ENCODE results near the gene CDC42BPG.

CDC42BPG gene

DNA sequence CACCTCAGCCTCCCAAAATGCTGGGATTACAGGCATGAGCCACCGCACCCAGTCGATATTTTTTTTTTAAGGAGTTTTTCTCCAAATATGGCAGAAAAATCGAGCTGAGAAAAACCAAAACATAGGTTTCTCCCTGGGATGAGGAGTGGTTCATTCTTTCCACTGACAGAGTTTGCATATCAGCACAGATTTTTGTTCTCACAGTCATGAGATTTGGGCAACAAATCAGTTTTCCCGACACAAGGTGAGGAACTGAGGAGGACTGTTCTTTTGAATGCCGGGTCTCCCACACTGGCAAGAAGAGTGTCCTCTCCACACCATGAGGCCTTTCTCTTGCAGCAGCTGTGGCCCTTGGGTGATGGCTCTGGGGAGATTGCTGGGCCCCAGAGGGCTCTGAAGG, 37.8 kb upstream of the CDC42BPG start:
- H3K4me1 Mint-ChIP-seq, result peaks cover 51% of the 10 kb centered on the region
- H3K9me3 Mint-ChIP-seq, result no peaks in the 10 kb centered on the region
- no peak overlapping the region for H3K4me3 Mint-ChIP-seq
- no peak overlapping the region for H3K27ac Mint-ChIP-seq
- no peaks in the 10 kb centered on the region for H3K27me3 Mint-ChIP-seq
- no peaks in the 10 kb centered on the region for H3K36me3 Mint-ChIP-seq

DNA sequence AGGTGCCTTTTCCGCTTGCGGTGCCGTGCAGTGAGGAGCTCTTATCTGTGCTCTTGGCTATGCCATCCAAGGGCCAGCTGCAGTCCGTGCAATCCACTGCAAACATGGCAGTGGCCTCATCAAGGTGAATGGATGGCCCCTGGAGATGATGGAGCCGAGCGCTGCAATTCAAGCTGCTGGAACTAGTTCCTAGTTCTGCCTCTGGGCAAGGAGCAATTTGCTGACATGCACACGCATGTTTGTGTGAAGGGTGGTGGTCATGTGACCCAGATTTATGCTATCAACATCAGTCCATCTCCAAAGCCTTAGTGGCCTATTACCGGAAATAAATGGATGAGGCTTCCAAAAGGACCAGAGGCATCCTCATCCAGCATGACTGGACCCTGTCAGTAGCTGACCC, 37.0 kb upstream of the CDC42BPG start:
- Mint-ChIP-seq H3K27ac (peak overlapping the region; percentile 53), H3K36me3 (peaks cover 2% of the 10 kb centered on the region), H3K4me1 (peaks cover 58% of the 10 kb centered on the region), H3K4me3 (no peak overlapping the region), H3K9me3 (no peaks in the 10 kb centered on the region), H3K27me3 (no peaks in the 10 kb centered on the region)

DNA sequence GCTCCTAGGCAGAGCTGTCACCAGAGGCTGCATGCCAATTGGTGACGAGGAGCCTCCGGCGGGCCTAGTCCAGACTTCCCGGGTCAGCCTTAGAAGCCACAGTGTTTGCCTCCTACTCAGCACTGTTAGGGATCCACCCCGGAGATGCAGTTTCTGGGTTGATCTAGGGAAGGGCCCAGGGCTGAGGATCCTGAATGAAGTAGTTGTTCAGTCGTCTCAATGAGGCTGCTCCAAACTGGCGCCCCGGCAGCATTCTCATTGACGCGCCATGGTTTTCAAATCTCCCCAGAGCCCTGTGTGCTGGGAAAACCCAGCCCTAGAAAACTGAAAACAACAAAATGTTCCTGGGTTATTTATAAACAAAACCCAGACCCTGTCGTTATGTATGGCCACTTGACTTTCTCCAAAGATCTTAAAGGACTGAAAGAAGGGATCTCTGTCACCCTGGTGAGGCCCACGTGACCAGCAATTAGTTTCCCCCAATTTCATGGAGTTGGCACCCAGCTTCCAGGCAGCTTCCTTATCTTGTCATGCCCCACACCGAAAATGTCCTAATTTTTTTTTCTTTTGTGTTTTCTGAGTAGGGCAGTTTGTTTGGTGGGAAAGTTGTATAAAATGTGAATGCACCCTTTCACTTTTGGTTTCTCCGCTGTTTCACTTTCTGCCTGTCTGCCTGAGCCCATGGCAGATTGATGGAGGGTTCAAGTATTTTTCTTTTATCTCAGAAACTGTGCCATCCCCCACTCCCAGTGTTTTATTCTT, 36.0 kb upstream of the CDC42BPG start:
- H3K27ac Mint-ChIP-seq, result peak overlapping the region; percentile 96
- no peaks in the 10 kb centered on the region for H3K27me3 Mint-ChIP-seq
- H3K4me1 Mint-ChIP-seq, result peaks cover 59% of the 10 kb centered on the region
- H3K36me3 Mint-ChIP-seq, result peaks cover 2% of the 10 kb centered on the region
- no peaks in the 10 kb centered on the region for H3K9me3 Mint-ChIP-seq
- H3K4me3 Mint-ChIP-seq, result peak overlapping the region; percentile 93

DNA sequence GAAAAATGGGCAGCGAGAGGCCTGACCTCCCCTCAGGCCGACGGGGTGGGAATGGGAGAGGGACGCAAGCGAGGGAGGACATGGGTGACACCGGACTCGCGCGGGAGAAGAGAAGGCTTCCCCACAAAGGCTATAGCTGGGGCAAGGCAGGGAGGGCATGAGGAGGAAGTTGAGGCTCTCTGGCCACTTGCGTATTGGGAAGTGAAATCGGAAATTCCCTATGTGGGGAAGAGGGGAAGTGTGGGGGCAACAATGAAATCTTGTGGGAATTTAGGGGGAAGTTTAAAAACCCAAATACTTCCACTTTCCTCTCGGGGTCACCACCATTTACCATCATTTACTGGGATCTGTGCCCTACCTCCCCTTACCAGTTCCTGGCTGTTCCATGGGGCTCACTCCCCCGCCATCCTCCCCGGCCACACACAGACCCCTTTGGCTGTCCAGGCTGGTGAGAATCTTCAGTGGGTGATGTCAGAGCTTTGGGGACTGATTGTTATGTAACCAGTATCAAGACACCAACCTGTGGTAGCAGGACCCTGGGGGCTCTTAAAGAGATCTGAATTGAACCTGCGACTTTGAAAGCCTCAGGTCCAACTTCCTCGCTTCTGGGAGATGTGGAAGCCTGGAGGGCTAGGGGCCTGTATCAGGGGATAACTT, 34.9 kb upstream of the CDC42BPG start:
- no peaks in the 10 kb centered on the region for H3K27me3 Mint-ChIP-seq

DNA sequence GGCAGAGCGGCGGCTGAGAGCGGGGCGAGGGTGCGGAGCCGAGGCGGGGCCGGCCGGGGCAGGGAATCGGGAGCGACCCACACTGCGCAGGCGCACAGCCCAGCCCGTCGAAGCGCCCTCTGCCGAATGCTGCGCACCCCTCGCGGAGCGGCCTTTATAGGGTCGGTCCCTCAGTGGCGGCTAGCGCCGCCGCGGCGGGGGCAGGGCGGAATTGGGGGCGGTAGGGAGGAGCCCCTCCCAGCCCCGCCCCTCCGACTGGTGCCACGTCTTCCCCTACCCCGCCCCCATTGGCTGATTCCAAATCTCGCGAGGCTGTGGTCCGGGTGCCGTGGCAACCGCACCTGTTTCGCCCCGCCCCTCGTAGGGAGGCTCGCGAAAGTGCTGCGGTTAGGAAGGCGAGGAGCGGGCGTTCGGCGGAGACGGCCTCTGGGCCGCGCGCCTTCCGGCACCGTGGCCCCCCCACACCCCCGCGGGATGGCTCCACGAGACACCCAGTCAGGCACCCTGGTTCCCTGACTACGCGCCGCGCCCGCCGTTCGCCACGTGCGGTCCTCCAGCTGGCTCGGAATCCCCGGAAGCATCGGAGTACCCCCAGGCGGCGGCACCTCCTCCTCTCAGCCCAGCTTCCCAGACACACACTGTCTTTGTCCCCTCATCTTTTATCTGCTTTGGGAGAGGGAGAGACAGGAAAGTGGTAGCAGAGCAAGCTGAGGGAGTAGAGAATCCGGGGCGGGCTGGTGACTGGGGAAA, 34.2 kb upstream of the CDC42BPG start, which contains the start of gene EHD1:
EHD1 (minus strand) TSS at position 128 of the 750 bp plus-strand sequence. CDS start 157 bp downstream, outside the sequence.
- Mint-ChIP-seq H3K4me1 (peaks cover 63% of the 10 kb centered on the region), H3K36me3 (peaks cover 2% of the 10 kb centered on the region), H3K9me3 (no peaks in the 10 kb centered on the region), H3K4me3 (peak within 1 kb of the TSS; percentile 98), H3K27ac (peak within 1 kb of the TSS; percentile 96), H3K27me3 (no peaks in the 10 kb centered on the region)

More for the DNA sequence above, 34.9 kb upstream of the CDC42BPG start:
- Mint-ChIP-seq H3K36me3 (peaks cover 2% of the 10 kb centered on the region), H3K9me3 (no peaks in the 10 kb centered on the region), H3K4me1 (peaks cover 63% of the 10 kb centered on the region), H3K4me3 (peak overlapping the region; percentile 93), H3K27ac (peak overlapping the region; percentile 96)

DNA sequence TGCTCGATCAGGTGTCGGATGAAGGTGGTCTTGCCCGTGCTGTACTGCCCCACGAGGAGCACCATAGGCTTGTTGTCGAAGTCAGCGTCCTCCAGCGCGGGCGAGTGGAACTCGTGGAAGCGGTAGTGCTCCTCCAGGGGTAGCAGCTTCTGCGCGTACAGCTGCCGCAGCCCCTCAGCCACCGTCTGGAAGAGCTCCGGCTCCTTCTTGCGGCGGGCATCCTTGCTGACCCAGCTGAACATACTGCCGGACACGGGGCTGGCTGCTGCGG, 33.7 kb upstream of the CDC42BPG start:
- peaks cover 67% of the 10 kb centered on the region for H3K4me1 Mint-ChIP-seq
- H3K9me3 Mint-ChIP-seq, result no peaks in the 10 kb centered on the region
- H3K36me3 Mint-ChIP-seq, result peaks cover 2% of the 10 kb centered on the region

DNA sequence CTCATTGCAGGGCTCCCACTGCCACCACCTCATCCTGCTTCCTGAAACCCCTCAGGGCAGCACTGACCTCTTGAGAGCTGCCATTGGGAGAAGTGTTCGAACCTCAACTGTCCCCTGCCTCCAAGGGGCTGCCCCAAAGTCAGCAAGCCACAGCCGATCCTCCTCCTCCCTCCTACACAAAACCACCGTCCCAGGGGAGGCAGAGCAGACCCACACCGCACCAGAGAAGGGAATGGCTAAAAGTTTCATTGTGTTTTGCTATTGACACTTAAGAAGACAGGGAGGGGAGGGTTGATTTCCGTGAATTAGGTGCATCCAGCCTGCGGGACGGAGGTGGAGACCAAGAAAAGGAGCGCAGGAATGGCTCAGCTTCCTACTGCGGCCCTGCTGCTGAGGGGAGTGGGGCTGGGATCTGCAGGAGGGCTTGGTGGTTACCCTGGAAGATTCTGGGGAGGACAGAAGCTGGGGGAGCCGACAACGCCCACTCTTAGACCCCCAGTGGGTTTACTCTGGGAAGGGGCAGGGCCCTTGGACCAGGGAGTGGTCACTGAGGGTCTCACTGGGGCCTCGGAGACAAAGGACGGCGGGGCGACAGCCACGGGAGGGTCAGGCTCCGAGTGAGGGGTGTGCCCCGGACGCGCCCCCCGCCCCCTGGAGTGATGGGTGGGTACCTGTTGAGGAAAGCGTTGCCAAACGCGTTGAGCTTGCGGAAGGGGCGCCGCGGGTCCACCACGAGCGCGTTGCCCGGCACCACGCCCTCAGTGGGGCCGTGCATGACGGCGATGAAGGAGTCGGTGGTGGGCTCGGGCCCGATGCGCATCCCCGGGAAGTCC, 33.2 kb upstream of the CDC42BPG start:
- no peaks in the 10 kb centered on the region for H3K27me3 Mint-ChIP-seq
- H3K9me3 Mint-ChIP-seq, result no peaks in the 10 kb centered on the region
- peak overlapping the region; percentile 95 for H3K27ac Mint-ChIP-seq
- peaks cover 73% of the 10 kb centered on the region for H3K4me1 Mint-ChIP-seq
- peak overlapping the region; percentile 98 for H3K4me3 Mint-ChIP-seq
- peaks cover 2% of the 10 kb centered on the region for H3K36me3 Mint-ChIP-seq

More for the DNA sequence above, 33.7 kb upstream of the CDC42BPG start:
- no peaks in the 10 kb centered on the region for H3K27me3 Mint-ChIP-seq
- H3K4me3 Mint-ChIP-seq, result peak overlapping the region; percentile 98
- H3K27ac Mint-ChIP-seq, result peak overlapping the region; percentile 72

DNA sequence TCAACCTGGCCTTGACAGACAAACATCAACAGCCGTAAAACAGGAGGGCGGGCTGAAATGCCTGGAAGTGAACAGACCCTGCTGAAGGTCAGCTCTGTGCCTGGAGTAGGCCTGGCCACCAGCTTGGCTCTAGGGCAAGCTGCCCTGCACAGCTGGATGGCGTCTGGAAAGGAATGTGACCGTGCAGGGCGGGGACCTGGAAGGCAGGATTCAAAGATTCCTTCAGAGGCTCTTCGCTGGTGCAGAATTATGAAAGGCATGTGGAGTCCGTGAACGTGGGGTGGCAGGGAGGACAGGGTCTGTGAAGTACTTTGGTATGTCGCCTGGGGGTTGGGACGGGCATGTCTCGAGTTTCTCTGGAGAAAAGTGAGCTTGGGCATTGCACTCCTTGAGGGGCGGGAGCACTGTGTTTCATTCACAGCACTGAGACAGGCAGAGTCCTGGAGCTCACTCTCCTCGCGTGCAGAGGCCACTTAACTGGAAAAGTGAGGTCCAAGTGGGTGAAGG, 32.4 kb upstream of the CDC42BPG start:
- Mint-ChIP-seq H3K27ac (peak overlapping the region; percentile 85), H3K4me3 (peak overlapping the region; percentile 98), H3K36me3 (peaks cover 2% of the 10 kb centered on the region), H3K9me3 (no peaks in the 10 kb centered on the region), H3K4me1 (peaks cover 76% of the 10 kb centered on the region), H3K27me3 (no peaks in the 10 kb centered on the region)

DNA sequence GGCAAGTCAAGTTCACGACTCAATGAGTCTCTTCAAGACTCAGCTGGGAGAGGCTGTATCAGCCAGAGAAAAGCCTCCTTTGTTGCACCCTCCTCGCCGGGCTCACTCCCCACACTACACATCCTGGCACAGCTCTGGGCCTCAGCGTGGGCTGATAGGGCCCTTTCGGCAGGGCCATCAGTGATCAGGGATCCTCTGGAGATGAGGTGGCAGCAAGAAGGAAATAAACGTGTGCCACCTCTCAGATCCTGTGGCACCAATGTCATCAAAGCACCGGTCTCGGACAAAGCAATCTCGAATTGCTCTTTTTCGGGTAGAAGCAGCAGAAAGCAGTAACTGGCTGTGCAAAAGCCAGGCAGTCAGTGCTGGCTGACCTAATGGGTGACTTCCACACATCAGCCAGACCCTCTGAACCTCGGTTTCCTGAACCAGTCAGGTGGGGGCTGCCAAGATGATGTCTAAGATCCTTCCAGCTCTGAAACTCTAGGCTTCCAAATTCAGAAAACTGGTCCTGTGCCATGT, 31.8 kb upstream of the CDC42BPG start:
- Mint-ChIP-seq H3K36me3 (peaks cover 3% of the 10 kb centered on the region), H3K9me3 (no peaks in the 10 kb centered on the region), H3K27ac (peak overlapping the region; percentile 85), H3K4me1 (peaks cover 79% of the 10 kb centered on the region), H3K4me3 (peak overlapping the region; percentile 98), H3K27me3 (no peaks in the 10 kb centered on the region)

DNA sequence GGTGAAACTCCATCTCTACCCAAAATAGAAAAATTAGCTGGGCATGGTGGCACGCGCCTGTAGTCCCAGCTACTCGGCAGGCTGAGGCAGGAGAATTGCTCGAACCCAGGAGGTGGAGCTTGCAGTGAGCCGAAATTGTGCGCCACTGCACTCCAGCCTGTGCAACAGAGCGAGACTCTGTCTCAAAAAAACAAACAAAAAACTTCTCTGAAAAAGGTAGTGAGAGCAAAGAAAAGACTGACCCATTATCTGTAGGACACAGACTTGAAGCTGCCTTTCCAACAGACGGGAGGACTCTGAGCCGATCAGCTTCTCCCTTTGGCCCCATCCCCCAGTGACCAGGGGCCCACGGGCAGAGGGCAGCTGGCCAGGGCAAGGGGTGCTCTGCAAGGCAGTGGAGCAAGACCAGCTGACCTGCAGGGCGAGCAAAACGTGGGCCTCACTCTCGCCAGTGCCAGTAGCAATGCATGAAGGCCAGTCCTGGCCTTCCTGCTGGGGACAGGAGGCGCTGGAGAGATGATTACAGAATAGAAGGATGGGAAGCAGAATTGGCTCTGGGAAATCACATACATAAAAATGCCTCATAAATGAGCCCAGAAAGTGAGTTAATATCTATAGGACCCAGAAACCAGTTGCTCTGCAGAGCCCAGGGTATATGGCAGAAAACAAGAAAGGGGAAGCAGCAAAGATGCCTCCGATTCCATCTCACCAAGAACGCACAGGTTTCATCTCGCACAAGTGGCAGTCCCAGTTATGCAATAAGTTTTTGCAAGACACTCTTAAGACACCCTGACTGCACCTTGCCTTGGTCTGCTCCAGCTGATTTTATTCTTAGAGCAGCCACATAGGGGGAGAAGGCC, 31.1 kb upstream of the CDC42BPG start:
- Mint-ChIP-seq H3K9me3 (no peaks in the 10 kb centered on the region), H3K27me3 (no peaks in the 10 kb centered on the region), H3K36me3 (peaks cover 5% of the 10 kb centered on the region), H3K27ac (peak overlapping the region; percentile 65), H3K4me3 (peak overlapping the region; percentile 98), H3K4me1 (peaks cover 77% of the 10 kb centered on the region)

DNA sequence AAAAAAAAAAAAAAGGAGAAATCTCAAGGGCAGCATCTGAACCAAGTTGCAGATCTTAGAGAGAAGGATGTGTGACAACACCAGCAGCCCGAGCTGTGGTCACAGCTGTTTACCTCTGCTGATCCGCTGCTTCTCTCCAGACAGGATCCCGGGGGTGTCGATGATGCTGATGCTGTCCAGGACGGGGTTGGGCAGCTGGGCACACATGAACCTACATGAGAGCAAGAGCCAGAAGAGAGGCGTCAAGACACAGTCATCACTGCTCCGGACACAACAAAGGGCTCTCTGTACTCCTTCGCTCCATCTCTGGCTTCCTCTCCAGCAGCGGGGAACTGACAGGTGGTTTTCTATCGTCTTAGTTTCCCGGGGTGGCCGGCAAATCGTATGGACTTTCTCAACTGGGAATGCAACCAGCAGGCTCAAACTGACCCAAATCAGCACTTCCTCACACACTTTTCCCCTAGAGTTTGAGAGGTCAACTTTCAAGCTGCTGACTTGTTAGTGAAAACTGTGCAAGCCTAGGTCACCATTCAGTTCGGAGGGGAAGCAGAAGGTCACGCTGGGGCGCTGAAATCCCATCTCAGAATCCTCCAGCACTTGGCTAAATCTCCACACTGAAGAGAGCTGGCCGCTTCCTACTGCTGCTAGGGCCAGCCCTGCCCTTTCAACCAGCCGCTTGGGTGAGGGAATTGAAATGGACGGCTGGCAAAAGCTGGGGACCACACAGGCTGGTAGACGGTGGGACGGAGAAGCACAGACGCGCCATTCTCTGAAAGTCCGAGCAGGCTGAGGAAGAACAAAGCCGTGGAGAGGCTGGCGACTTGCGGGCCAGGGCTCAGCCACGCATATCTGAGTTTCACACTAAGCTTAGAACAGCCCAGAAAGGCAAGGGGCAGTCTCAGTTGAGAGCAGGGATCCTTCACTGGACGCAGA, 30.1 kb upstream of the CDC42BPG start:
- Mint-ChIP-seq H3K27ac (peak overlapping the region; percentile 88), H3K9me3 (no peaks in the 10 kb centered on the region), H3K4me3 (peak overlapping the region; percentile 98), H3K4me1 (peaks cover 77% of the 10 kb centered on the region), H3K36me3 (peaks cover 5% of the 10 kb centered on the region), H3K27me3 (no peaks in the 10 kb centered on the region)

DNA sequence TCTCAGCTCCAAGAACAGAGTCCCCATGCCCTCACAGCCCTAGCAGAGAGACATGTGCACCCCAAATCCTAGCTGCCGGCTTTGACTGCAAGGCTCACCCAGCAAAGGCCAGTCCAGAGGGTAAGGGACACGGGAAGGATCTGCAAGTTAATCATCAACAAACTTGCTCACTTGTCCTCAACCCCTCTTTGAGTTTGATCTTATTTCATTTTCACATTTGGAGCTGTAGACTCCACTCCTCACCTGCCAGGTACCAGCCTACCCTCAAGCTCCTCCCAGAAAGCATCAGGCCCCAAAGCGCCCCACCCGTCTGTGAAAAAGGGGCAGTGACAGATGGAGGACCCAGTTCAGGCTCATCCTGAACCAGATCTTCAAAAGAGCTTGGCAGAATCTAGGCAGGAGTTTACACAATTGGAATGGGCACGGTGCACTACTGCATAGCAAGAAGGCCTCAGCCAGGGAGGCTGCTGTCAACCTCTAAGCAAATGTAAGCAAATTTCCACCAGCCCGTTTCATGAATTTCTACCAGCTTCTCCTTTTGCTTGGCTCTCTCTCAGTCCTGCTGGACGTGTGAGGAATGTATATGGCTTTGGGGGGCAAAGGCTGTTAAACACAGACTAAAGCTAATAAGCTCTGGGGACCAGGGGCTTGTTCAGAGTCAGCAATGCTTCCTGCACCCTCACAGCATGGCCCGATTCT, 28.5 kb upstream of the CDC42BPG start:
- Mint-ChIP-seq H3K4me3 (peak overlapping the region; percentile 52), H3K4me1 (peaks cover 86% of the 10 kb centered on the region), H3K36me3 (peaks cover 11% of the 10 kb centered on the region), H3K9me3 (no peaks in the 10 kb centered on the region), H3K27ac (peak overlapping the region; percentile 25), H3K27me3 (no peaks in the 10 kb centered on the region)

DNA sequence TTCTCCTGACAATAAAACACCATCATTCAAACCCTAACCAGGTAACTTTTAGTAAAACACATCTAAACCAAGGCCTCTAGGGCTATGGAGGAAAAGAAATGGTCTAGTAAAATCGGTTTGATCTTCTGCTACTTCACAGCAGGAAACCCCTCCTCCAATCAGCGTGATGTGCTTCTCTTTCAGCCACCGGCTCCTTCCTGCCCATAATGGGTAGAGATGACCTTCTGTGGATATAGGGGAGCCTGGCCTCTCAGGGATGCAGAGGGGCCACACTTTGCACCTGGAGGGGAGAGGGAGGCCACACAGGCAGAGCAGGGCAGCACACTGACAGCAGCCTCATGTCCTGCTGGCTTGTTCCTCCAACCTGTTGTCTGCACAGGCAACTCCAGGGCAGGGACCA, 27.0 kb upstream of the CDC42BPG start:
- Mint-ChIP-seq H3K27me3 (no peaks in the 10 kb centered on the region), H3K4me1 (peaks cover 89% of the 10 kb centered on the region), H3K27ac (peak overlapping the region; percentile 79), H3K4me3 (peak overlapping the region; percentile 79), H3K9me3 (no peaks in the 10 kb centered on the region), H3K36me3 (peaks cover 11% of the 10 kb centered on the region)
